ENCODE data around the gene SNX19. TPM values are rescaled to one million over a fixed set of nuclear protein-coding genes. Genes with fewer than 3 reads are reported as not detected.

Gene SNX19
- total and polyA plus RNA-seq, 12 donors = 13.6 to 102 (median 65.3) TPM

DNA sequence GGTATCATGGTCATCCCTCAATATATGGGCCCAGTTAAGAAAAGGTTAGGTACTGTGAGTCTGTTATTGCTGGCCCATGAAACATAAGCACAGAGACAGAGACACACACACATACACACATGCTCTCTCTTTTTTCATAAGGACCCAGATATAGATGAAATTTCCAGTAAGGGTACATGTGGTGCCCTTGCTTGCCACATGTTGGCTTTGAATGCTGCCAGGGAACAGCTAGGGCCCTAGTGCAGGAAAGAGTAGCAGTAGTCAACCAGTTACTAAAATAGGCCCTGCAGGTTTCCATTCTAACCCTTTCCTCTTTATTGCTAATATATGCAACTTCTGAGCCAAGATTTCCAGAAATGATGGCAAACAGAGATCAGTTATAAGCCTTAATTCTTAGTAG is 9.1 kb downstream of the SNX19 start:
- Histone ChIP-seq H3K9me3 (replicated peaks in 1 of 3) (no peaks in the 10 kb centered on the region), H3K36me3 (replicated peaks in 1 of 2) (peaks cover 0 to 71% of the 10 kb centered on the region in 2 donors), H3K27me3 (no peaks in the 10 kb centered on the region), H3K27ac (no peak overlapping the region), H3K4me3 (no peak overlapping the region), H3K4me1 (replicated peaks in 1 of 2) (no peaks in the 10 kb centered on the region)
- intact Hi-C loops (cut with DNase I) = no loop called here
- no peak for DNase-seq
- TF ChIP-seq, protein P1, sequence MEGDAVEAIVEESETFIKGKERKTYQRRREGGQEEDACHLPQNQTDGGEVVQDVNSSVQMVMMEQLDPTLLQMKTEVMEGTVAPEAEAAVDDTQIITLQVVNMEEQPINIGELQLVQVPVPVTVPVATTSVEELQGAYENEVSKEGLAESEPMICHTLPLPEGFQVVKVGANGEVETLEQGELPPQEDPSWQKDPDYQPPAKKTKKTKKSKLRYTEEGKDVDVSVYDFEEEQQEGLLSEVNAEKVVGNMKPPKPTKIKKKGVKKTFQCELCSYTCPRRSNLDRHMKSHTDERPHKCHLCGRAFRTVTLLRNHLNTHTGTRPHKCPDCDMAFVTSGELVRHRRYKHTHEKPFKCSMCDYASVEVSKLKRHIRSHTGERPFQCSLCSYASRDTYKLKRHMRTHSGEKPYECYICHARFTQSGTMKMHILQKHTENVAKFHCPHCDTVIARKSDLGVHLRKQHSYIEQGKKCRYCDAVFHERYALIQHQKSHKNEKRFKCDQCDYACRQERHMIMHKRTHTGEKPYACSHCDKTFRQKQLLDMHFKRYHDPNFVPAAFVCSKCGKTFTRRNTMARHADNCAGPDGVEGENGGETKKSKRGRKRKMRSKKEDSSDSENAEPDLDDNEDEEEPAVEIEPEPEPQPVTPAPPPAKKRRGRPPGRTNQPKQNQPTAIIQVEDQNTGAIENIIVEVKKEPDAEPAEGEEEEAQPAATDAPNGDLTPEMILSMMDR (IDR thresholded peaks at IDR 0.05) = no peak
- no peak for TF ChIP-seq POLR2A (IDR thresholded peaks at IDR 0.05)

DNA sequence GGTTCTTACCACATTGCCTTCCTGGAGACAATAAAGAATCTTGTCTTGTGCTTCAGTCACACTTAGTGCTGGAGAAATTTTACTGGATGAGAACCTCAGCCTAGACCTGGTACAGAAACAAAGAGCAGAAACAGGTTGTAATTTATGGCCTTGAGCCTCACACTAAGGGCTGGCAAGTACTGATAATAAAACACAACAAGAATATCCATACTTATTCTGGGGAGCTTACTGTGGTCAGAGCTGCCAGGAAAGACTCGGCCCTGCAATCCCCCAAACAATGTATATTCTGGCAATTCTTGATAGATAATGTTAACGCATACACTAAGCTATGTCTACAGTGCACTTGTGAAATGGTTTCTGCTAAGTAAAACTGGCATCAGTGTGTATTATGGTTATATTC is 9.7 kb downstream of the SNX19 start:
- no peak for DNase-seq
- H3K27me3 ChIP-seq = no peaks in the 10 kb centered on the region
- H3K4me1 ChIP-seq (replicated peaks in 1 of 2) = no peaks in the 10 kb centered on the region
- H3K4me3 ChIP-seq = no peak overlapping the region
- WGBS, 4 donors = 83 to 93% (median 92%) methylated on average over 2 of the region's 2 CpGs
- no peaks in the 10 kb centered on the region for H3K9me3 ChIP-seq (replicated peaks in 1 of 3)
- H3K27ac ChIP-seq = no peak overlapping the region
- H3K36me3 ChIP-seq (replicated peaks in 1 of 2) = peaks cover 0 to 77% of the 10 kb centered on the region in 2 donors
- intact Hi-C loops (cut with DNase I) = no loop called here
- no peak for TF ChIP-seq POLR2A (IDR thresholded peaks at IDR 0.05)
- TF ChIP-seq, protein P1 (IDR thresholded peaks at IDR 0.05) = no peak

DNA sequence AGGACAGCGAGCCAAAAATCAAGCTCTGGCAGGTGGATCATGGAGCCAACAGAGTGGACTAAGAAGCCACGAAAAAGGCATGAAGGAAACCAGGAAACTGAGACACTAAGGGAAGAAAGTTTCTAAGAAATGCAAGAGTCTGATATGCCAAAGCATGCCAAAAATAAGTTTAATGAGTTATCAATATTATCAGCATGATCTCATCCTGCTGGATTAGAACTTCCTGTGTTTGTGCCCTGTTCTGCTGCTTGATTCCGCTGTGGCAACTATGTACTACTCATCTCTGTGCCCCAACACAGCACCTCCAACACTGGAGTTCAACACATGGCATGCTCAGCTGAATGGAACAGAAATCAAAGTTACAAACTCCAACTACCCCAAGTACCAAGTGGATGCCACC is 10.8 kb downstream of the SNX19 start:
- no peak for TF ChIP-seq POLR2A (IDR thresholded peaks at IDR 0.05)
- TF ChIP-seq, protein P1 (IDR thresholded peaks at IDR 0.05) = no peak
- intact Hi-C loops (cut with DNase I) = no loop called here
- WGBS, 4 donors = 86 to 94% (median 90%) methylated on average over 3 of the region's 3 CpGs
- Histone ChIP-seq H3K27ac (no peak overlapping the region), H3K9me3 (replicated peaks in 1 of 3) (no peaks in the 10 kb centered on the region), H3K36me3 (replicated peaks in 1 of 2) (peaks cover 0 to 88% of the 10 kb centered on the region in 2 donors), H3K4me1 (replicated peaks in 1 of 2) (no peaks in the 10 kb centered on the region), H3K4me3 (no peak overlapping the region), H3K27me3 (no peaks in the 10 kb centered on the region)
- no peak for DNase-seq

DNA sequence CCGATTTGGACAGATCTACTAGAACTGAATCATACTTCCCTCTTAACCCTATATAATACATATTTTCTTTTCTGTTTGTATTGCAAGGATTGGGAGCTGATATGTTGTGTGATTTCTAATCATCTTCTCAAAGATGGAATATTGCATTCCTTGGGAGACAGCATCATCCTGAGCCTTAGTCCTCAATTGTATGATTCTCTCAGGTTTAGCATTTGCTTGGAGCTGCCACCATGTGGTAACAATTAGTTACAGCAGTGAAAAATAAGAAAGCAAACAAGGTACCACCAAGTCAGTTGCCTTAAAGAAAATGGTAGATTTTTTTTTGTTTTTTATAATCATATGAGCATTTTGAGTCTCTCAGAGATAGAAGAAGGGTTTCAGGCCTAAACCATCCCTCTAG is 11.9 kb downstream of the SNX19 start:
- Histone ChIP-seq H3K4me1 (replicated peaks in 1 of 2) (no peaks in the 10 kb centered on the region), H3K27me3 (no peaks in the 10 kb centered on the region), H3K36me3 (replicated peaks in 1 of 2) (peaks cover 0 to 94% of the 10 kb centered on the region in 2 donors), H3K27ac (no peak overlapping the region), H3K9me3 (replicated peaks in 1 of 3) (no peaks in the 10 kb centered on the region), H3K4me3 (no peak overlapping the region)
- no peak for TF ChIP-seq POLR2A (IDR thresholded peaks at IDR 0.05)
- TF ChIP-seq, protein P1 (IDR thresholded peaks at IDR 0.05) = peak in 5 of 6 experiments; percentile 23 to 39 (median 30)
- intact Hi-C loops (cut with DNase I) = no loop called here
- WGBS, 4 donors = 72 to 91% (median 90%) methylated on average over 1 of the region's 1 CpG
- no peak for DNase-seq

Data from adrenal gland (tissue), 12 donors.